GM20431 (cell line): ENCODE data around the gene NPY2R.

Source experiments
- in situ Hi-C: fragments of 300-500 bp; cut with MseI, MboI; formaldehyde crosslinking; loops from one replicate; pipeline ENCODE4 v1.15.0; 2020; ENCODE audit warnings: low sequenced_read_pairs; ENCODE audit not compliant: unreplicated experiment

Gene NPY2R, protein sequence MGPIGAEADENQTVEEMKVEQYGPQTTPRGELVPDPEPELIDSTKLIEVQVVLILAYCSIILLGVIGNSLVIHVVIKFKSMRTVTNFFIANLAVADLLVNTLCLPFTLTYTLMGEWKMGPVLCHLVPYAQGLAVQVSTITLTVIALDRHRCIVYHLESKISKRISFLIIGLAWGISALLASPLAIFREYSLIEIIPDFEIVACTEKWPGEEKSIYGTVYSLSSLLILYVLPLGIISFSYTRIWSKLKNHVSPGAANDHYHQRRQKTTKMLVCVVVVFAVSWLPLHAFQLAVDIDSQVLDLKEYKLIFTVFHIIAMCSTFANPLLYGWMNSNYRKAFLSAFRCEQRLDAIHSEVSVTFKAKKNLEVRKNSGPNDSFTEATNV

DNA sequence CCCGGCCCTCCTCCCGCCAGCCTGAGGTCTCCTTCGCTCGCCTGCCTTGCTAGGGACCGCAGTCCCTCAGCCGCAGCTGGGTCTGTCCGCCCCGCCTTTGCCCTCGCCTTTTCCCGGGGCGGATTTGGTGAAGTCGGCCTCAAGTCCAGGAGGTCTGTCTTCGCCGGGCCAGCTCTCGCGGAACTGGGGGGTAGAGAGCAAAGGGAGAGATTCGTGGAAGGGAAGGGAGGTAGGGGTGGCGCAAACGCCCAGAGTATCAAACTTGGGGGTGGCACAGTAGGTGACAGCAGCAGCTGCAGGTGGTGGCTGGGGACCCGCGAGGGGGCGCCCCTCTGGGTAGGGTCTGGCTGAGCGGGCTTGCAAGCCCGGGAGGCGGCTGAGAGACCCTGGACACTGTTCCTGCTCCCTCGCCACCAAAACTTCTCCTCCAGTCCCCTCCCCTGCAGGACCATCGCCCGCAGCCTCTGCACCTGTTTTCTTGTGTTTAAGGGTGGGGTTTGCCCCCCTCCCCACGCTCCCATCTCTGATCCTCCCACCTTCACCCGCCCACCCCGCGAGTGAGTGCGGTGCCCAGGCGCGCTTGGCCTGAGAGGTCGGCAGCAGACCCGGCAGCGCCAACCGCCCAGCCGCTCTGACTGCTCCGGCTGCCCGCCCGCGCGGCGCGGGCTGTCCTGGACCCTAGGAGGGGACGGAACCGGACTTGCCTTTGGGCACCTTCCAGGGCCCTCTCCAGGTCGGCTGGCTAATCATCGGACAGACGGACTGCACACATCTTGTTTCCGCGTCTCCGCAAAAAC, at the start of gene NPY2R:
Gene NPY2R, plus strand, starts transcription at position 379 of the 797 bp plus-strand sequence. CDS start 5,304 bp downstream, outside the sequence.
- in situ Hi-C loops = no loop called here

DNA sequence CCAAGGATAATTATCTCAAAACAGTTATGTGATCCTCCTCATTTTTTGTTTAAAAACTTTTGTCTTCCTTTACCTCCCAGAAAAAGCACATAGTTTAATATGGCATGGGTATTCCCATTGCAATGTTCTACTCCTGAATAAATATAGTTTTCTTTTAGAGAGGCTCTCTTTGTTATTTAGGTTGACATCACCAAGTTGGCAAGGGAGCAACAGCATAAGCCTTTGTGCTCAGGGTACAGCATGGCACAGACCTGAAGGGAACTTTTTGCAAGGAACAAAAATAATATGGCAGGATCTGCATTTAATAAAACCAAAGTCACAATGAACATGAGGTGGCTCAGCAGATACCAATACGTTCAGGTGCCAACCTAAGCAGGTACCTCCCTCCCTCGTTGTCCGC, 47.1 kb upstream of the NPY2R start:
- in situ Hi-C loops = no loop called here

DNA sequence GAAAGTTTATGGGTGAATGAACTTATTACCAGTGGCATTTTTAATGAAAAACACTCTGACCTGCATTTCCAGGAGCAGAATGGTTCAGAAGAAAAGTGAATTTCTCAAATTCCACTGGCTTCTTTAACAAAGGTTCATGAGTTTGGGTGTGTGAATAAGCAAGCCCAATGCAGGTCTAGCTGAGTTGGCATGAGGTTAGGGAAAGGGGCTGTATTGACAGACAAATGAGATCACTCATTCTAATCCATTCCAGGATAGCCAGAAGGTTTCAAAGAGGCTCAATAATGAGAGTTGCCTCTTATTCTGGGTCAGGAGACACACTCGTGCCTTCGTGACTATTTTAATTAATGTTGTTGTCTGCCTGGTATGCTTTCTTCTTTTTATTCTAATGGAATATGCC, 43.7 kb upstream of the NPY2R start:
- in situ Hi-C loops = no loop called here

DNA sequence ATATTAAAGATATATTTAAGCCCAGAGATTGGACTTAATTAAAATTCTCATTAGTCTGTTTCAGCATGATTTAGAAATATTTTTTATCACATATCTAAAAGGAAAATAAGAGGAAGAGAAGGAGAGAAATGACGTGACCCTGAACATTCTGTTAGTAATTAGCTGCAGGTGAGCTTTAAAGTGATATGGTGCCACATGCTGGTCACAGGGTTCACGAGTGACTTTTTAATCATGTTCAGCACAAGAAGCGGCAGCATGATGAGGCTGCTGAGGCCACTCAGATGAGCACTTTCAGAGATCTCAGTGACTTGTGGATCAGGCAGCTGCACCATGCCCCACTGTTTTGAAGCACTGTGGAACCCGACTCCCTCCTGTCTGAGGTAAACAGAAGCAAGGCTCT, 37.9 kb upstream of the NPY2R start:
- in situ Hi-C loops = no loop called here

DNA sequence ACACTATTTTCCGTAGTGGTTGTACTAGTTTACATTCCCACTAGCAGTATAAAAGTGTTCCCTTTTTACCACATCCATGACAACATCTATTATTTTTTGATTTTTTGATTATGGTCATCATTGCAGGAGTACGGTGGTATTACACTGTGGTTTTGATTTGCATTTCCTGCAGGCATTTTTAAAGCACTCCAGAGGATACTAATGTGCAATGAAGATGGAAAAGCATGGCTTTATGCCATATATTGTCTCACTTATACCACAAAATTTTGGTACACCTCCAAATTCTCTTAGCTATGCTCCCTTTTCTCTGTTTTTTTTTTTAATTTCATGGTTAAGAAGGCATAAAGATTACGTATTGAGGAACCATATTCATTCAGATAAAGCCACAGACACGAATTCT, 35.1 kb upstream of the NPY2R start:
- in situ Hi-C loops = no loop called here

DNA sequence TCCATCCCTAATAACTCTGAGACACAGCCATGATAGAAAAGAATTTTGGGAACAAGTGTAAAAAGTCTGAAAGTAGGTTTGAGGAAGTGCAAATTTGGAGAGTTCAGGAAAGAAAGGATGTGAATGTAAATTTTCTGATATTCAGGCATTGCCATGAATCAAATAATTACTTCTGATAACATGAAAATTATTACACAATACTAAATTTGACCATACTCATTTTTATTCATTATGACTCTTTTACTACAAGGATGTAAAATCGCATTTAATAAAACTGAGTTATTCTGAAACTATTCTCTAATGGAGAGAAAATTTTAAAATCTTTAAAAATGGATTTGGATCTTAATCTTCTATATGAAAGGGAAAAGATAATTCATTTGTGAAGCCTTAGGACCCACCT, 33.8 kb upstream of the NPY2R start:
- in situ Hi-C loops = no loop called here

DNA sequence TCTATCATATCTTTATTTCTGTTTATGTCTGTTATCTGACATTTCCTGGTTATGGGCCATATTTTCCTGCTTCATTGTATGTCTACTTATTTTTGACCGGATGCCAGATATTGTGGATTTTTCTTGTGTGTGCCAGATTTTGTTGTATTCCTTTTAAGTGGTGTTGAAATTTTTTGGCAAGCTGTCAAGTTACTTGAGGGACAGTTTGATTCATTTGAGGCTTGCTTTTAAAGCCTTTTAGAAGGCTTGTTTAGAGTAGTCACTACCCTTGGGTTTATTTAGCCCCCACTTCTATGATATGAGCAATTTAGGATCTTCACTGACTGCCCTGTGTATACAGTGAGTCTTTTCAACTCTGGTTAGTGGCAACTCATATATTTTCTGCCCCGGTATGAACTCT, 29.2 kb upstream of the NPY2R start:
- in situ Hi-C loops = no loop called here

DNA sequence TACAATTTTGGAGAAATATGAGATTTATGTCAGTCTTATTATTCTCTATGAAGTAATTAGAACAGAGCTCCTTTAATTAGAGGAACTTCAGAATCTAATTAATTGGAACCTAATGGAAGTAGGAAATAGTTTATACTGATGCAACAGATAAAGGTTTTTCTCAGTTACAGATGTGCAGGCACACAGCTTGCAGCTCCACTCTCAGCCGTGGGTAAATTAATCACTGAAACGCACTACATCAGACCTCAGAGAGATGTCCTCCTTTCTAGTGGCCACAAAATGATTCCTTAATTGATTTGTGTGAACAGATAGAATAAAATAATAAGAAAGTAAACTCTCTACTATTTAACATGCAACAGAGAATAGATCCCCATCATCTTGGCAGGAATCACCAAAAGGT, 21.5 kb upstream of the NPY2R start:
- in situ Hi-C loops = no loop called here

DNA sequence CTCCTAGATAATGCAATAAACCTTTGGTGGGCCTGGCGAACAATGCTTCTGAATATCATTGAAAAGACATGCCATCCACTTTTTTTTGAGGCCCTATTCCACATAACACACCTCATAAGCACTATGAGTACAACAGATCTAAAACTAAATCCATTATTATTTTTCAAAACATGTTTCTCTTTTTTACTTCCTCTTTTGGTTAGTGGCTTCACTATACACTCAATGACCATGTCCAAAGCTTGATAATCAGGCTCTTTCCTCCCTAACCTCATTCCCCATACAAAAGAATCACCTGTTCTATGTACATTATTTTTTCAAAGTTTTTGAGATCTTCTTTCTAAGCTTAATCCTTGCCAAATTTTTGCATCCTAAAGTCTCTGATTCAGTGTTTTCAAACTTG, 20.4 kb upstream of the NPY2R start:
- in situ Hi-C loops = no loop called here

DNA sequence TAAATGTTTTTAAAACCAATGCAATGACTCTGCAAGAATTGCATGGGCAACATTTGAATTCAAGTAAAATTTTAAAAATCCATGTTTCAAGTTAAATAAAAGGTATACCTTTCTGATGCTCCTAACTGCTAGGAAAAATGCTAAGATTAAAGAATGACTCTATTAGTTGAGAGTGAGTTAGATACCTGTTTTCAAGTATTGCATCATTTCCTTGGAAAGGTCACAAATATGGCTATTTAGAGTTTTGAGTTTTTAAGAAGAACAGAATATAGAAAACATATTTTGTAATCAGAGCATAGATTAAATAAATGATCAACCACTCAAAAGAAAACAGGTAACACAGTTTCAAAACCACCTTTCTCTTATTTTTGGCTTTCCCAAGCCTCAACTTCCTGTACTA, 18.3 kb upstream of the NPY2R start:
- in situ Hi-C loops = no loop called here

DNA sequence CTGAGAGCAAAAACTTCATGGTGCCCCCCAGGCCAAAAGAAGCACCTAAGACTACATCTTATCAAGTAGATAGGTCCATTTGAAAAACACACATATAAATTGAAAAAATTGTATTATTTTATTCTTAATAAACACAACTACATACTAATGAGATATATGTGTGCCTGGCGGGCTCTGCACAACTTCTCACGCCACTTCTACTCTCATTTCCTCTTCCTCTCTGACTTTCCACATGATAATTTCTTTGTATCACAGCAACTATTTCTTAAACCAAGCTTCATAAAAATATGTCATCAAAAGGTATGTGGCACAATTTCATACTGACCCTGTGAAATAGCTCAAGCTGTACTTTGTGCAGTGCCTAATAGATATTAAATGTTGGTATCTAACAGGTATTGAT, 10.7 kb upstream of the NPY2R start:
- in situ Hi-C loops = no loop called here

DNA sequence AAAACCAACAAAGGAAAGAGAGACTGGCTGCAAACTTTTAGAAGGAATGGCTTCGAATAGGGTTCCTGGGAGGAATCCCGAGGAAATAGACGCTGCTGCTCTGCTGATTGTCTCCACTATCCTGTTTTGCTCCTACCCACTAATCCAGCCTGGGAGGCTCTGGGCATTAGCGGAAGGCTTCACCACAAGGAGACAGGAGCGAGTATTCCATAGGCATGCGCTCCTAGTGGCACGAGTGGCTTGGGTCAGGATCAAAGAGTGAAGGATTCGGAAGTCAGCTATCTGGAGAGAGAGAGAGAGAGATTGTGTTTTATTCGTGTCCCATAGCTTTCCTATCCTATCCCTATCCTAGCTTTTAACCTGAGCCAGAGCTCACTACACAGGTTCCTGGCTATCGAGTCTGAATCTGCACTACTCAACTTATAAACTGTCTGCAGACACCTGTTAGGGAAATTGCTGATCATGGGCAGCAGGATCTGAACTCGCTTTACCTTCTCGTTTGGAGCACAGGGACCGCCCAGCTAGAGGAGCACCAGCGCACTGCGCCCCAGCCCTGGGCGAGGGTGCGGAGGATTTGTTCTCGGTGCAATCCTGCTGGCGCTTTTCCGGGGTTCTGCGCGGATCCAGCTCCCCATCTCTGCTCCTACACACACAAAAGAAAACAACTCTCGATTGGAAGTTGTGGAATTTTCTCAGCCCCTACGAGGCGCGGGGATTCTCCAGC, 740 bp upstream of the NPY2R start:
- in situ Hi-C loops = no loop called here

DNA sequence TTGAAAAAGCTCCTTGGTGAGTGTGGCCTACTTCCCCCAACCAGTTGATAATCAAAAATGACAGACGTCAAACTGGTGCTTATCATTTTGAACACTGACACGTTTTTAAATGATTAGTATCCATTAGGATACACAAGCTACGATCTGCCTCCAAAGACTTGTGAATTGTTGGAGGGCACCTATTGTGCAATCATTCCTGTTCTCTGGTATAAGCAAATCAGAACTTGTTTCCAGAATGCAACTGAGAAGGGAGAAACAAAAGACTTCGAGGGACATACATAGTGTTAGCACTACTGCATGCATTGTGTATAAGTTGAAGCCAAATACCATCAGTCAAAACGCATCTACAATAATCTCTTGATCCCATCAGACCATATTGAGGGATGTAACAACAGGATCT, 11.6 kb downstream of the NPY2R start:
- in situ Hi-C loops = no loop called here

DNA sequence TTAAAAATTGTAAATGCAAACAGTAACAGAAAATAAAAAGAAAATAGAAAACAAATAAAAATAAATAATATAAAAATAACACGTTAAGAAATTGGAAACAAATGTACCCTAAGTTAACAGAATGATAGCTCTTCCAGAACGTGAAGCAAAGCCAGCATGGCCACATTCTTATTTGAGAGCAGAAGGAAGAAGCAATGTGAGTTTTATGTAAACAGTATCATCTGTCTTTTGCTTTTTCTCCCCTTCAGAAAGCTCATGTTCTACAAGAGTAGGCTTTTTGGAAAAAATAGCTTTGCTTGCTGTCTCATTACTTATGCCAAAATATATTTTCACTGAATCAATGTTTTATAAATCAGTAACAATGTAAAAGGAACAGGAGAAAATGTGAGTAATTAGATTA, 18.7 kb downstream of the NPY2R start:
- in situ Hi-C loops = no loop called here

DNA sequence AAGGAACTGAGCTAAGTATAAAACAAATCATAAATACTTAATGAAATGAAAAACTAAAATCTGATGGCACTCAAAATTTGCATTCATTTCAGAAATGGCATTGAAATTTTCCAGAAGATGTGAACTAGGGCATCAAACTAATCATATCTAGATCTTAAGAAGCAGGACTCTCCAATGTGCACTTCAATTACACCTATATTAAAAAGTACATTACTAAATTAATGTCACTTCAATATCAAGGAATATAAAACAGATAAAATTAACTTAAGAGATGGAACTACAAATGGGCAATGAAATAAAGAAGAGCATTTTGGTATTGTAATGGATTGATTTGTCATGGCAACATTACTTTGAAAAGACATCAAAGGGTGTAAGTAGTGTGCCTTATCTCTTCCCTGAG, 20.3 kb downstream of the NPY2R start:
- in situ Hi-C loops = no loop called here

DNA sequence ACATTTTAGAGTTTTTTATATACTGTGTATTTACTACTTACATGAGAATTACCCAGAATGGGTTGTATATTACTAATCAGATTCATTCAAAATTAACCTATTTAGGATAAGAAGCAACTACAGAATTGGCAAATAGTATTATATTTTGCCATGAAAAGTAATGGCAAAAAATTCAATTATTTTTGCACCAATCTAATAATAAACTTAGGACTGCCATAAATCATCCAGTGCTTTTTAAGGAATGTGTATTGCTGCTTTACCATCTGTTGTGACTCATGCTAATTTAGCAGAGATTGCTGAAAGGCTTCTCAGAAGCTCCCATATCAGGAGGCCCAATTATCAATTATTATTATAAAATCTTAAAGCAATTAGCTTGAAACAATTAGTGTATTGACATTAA, 24.0 kb downstream of the NPY2R start:
- in situ Hi-C loops = no loop called here

DNA sequence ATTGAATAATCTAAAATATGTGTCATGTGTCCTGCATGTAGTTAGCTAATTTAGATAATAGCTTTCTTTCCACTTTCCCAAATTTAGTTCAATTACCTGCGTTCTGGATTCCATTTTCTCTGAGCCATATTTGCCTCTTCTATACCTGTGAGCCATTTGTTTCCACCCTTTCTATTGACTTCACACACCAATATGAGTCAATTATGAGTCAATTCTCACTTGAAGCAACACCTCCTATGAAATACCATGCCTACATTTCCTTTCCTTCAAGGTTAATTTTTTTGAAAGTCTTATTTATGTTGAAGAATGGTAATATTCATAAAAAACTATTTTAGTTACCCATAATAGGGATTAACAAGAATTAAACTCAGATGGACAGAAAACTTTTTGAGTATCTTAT, 25.8 kb downstream of the NPY2R start:
- in situ Hi-C loops = no loop called here

DNA sequence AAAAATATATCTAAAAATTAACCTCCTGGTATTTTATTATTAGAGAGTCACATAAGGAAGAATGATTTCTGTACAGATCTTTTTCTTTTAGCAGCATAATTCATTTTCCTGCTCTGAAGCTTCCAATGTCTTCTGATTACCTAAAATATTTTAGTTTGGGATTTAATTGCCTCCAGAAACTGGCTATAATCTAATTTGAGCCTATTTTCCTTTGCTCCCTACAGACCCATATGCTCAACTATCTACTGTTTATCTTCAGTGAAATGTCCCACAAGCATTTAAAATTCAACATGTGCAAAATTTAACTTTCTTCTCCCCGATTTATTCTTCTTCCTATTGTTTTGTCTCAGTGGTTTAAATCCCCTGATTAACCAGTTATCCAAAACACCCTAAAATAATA, 29.1 kb downstream of the NPY2R start:
- in situ Hi-C loops = no loop called here

DNA sequence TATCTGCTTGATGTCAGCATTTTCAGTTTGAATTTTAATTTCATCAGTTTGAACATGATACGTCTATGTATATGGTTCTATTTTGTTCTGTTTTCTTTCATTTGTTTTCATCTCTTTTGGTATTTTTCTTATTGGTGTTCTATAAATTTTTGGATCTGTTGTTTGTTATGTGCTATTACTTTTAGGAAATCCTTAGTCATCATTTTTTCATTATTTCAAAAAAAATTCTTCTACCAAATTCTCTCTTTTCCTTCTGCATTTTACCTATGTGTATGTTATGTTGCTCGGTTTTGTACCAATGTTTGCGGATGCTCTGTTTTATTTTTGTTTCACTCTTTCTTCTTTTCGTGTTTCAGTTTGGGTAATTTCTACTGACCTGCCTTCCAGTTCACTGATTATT, 32.8 kb downstream of the NPY2R start:
- in situ Hi-C loops = no loop called here

DNA sequence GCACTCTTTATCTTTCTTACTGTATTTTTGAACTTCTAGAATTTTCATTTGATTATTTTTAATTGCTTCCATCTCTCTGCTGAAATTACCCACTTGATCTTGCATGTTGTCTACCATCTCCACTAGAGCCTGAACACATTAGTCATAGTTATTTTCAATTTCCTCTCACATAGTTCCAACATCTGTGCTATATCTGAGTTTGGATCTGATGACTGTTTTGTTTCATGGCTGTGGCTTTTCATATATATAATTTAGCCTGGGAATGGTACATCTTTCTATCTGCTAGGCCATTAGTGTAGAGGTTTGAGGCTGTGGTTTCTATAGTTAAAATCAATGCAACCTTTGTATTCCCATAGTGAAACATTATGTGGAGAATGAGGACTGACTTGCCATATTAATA, 33.2 kb downstream of the NPY2R start:
- in situ Hi-C loops = no loop called here

DNA sequence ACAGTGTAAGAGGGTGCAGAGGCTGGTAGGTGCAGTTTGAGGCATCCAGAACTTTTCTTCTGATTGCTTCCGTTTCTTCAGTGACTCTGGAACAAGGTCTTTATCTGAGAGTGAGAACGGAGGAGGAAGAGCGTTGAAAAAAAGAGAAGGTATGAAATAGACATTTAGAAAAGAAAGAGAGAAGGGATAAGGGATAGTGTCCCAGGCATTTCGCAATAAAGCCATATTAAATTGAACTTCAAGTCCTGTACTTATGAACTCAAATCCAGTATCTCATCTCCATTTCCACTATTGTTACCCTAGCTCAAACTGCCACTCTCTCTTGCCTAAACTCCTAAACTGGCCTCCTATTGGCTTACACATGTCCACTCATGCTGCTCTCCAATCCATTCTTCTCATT, 36.7 kb downstream of the NPY2R start:
- in situ Hi-C loops = no loop called here
